ENCODE data around the gene ZAR1L. TPM values are rescaled to one million over a fixed set of nuclear protein-coding genes. Genes with fewer than 3 reads are reported as not detected.

Gene ZAR1L
- total and polyA plus RNA-seq, 2 of the 4 experiments (the other 2 are of a cell fraction) = not detected

- Histone ChIP-seq H4K8ac (ENCODE audit: low read depth in 2 of 2, low read length in 2 of 2) (0 out of 4 replicates have a peak overlapping the region, but pooled peaks of 1 of the 2 experiments have one; percentile 15), H3K9me1 (ENCODE audit: insufficient read depth, low read length) (0 out of 2 replicates have a peak, but pooled peaks cover 5% of the 10 kb centered on the region), H4K5ac (ENCODE audit: low read depth, low read length) (no peak overlapping the region), H3K4me1 (ENCODE audit: control insufficient read depth, insufficient read depth, low read length) (peaks cover 8% of the 10 kb centered on the region), H2BK20ac (ENCODE audit: low read depth, low read length) (peak overlapping the region; percentile 71), H3K4me2 (ENCODE audit: low read depth, low read length) (no peak overlapping the region), H3K36me3 (ENCODE audit: control insufficient read depth, insufficient read depth, low read length) (0 out of 2 replicates have a peak, but pooled peaks cover 2% of the 10 kb centered on the region), H4K91ac (ENCODE audit: insufficient read depth, low read depth, low read length) (no peak overlapping the region), H4K20me1 (ENCODE audit: insufficient read depth, low read length) (no peaks in the 10 kb centered on the region), H2AFZ (replicated peaks; ENCODE audit: low read length, poor library complexity) (peak overlapping the region; percentile 45), H2BK15ac (ENCODE audit: low read depth, low read length) (peak overlapping the region; percentile 43; the same call in 1 of the 3 replicates), H3K18ac (ENCODE audit: low read depth, low read length) (no peak overlapping the region), H2BK120ac (ENCODE audit: low read depth, low read length) (0 out of 2 replicates have a peak overlapping the region, but pooled peaks have one; percentile 32), H3K9ac (ENCODE audit: low read depth, low read length) (no peak overlapping the region), H3K27me3 (ENCODE audit: control insufficient read depth, insufficient read depth, low read length) (no peaks in the 10 kb centered on the region), H3K9me3 (ENCODE audit: control insufficient read depth, insufficient read depth, low read length) (no peaks in the 10 kb centered on the region), H3K79me1 (ENCODE audit: low read depth in 1 of 2, low read length in 2 of 2) (no peaks in the 10 kb centered on the region), H3K23ac (ENCODE audit: low read depth, low read length) (no peak overlapping the region), H3K4me3 (ENCODE audit: insufficient read depth, low read depth, low read length) (no peak overlapping the region), H3K14ac (replicated peaks; ENCODE audit: low read depth, low read length) (0 out of 2 replicates have a peak overlapping the region, but pooled peaks have one; percentile 21), H2AK9ac (replicated peaks; ENCODE audit: low read depth, low read length, poor library complexity) (no peak overlapping the region), H2BK5ac (ENCODE audit: low read depth, low read length, poor library complexity, severe bottlenecking) (no peak overlapping the region), H3K4ac (ENCODE audit: low read depth, low read length) (peak overlapping the region; percentile 13; the same call in 1 of the 2 replicates), H2AK5ac (ENCODE audit: low read depth, low read length) (peak overlapping the region; percentile 71), H3K27ac (ENCODE audit: insufficient read depth, low read length) (no peak overlapping the region), H3K56ac (ENCODE audit: extremely low read depth, insufficient read depth, low read length) (no peak overlapping the region)
- WGBS, 2 experiments (ENCODE audit: extremely low coverage in 2 of 2, insufficient read length in 1 of 2) = 100% methylated on average over 1 of the region's 1 CpG; no CpG with 5 or more reads in 1 of the 2 experiments
- intact Hi-C loops (cut with micrococcal nuclease) = no loop called here
- ATAC-seq (ENCODE audit: low read depth) (no peak), DNase-seq (no peak)
- POLR2A ChIA-PET (ENCODE audit: unreplicated experiment) = no interaction called here
- BruUV-seq (replicated peaks) = no TSS peak
- dilution Hi-C loops (cut with HindIII; ENCODE audit: low sequenced_read_pairs, unreplicated experiment) = no loop called here
- TF ChIP-seq CHD1 (IDR thresholded peaks at IDR 0.05; ENCODE audit: low read depth, low read length) = no peak
- CTCF ChIA-PET = interaction anchor here (0.6 kb wide), 1 partner anchor 345 kb away, joined by 3 read pairs; no protein-coding TSS in a partner anchor
- in situ Hi-C loops (cut with MboI; ENCODE audit: low sequenced_read_pairs) = no loop called here
Observed at GRCh38 chr13:32259116-32259515, 56.0 kb downstream of the ZAR1L start.
